Left cardiac atrium (tissue), 4 donors: Measurements from ENCODE around the gene RAVER2. TPM values are rescaled to one million over a fixed set of nuclear protein-coding genes. Genes with fewer than 3 reads are reported as not detected.
"Not testable (repeated sequence)": the region's sequence is repeated elsewhere in the genome, so short reads cannot be mapped to it uniquely, and the experiment has no call there.

ENCODE experiments used
- ATAC-seq, 2 donors: fragments of 200-7000 bp; cut with Tn5 transposase; one replicate each; pipeline ENCODE4 v1.9.1; 2020; ENCODE audit warnings: mild to moderate bottlenecking in 2 of 2, moderate library complexity in 2 of 2
- DNase-seq: peaks from one replicate; pipeline ENCODE4 v3.0.0-alpha.2; 2020
- intact Hi-C, 2 donors: fragments of 100-400 bp; cut with DNase I; formaldehyde crosslinking; loops; one replicate each; pipeline versions ENCODE4 v1.14.1 to v1.15.1; 2022 to 2023
- long read RNA-seq: library from polyadenylated mRNA; unstranded; transcript quantifications from one replicate; pipeline ENCODE4 v2.0.0, GENCODE V29; 2021
- total RNA-seq, 2 donors: library from RNA; stranded (reverse); fragmentation: NEBNext Ultra II Directional; extraction: Animal tissue kit (Norgen Biotek cat#: 25700); gene quantifications; one replicate each; pipeline ENCODE4 v1.2.1, GENCODE V29; 2021
- donor health status: DM: no; HTN: yes; CAD: no.
- donor health status: DM: no; HTN: yes; CAD: no; lungs with severe emphysema.
- donor health status: DM: yes; HTN: yes; CAD: no.
- donor health status: Dilated cardiomyopathy.

Gene RAVER2, protein sequence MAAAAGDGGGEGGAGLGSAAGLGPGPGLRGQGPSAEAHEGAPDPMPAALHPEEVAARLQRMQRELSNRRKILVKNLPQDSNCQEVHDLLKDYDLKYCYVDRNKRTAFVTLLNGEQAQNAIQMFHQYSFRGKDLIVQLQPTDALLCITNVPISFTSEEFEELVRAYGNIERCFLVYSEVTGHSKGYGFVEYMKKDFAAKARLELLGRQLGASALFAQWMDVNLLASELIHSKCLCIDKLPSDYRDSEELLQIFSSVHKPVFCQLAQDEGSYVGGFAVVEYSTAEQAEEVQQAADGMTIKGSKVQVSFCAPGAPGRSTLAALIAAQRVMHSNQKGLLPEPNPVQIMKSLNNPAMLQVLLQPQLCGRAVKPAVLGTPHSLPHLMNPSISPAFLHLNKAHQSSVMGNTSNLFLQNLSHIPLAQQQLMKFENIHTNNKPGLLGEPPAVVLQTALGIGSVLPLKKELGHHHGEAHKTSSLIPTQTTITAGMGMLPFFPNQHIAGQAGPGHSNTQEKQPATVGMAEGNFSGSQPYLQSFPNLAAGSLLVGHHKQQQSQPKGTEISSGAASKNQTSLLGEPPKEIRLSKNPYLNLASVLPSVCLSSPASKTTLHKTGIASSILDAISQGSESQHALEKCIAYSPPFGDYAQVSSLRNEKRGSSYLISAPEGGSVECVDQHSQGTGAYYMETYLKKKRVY
- 10 to 100 TPM; 16.3 to 21.0 TPM for total RNA-seq
- long read RNA-seq, full-length matches to known transcripts, result 1 of 15 reads
- long read RNA-seq, partial matches to known transcripts, result 3 of 15 reads
- long read RNA-seq, other reads (novel, unspliced or antisense), result 11 of 15 reads

DNA sequence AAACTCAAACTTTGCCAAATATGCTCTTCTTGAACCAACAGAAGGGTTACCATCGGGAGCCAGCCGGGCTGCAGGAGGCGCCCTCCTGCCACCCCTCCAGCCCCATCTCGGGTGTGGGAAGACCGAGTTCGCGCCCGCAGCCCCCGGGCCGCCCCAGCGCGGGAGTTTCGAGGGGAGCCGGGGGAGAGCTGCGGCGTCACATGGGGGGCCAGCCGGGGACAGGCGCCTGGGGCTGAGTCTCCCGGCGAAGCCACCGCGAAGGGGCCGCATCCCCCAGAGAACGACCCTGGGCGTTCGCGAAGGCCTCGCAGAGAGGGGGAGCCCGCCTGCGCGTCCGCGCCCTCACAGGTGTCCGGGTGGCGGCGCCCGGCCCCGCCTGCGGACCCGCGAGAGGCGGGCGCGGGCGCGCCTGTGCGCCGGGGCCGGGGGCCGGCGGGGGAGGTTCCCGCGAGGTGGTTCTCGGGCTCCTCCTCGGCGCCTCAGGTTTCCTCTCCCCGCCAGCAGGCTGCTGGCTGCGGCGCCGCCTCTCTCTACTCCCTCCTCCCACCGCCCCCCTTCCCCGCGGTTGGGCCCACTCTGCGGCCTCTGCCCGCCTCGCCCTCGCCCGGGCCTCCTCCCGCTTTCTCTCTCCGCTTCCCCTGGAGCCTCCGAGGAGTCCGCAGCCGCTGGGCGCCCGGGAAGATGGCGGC, at the start of gene RAVER2:
Gene RAVER2 (plus strand): TSS at position 584 of the 689 bp plus-strand sequence. CDS start 98 bp downstream, at position 682.
- DNase-seq (peak; percentile 81), ATAC-seq (peak; percentile 91 to 92)
- intact Hi-C loops, result loop anchor here (5.0 to 10.0 kb wide), 2 partner anchors 80 to 83 kb away; no protein-coding TSS in a partner anchor

DNA sequence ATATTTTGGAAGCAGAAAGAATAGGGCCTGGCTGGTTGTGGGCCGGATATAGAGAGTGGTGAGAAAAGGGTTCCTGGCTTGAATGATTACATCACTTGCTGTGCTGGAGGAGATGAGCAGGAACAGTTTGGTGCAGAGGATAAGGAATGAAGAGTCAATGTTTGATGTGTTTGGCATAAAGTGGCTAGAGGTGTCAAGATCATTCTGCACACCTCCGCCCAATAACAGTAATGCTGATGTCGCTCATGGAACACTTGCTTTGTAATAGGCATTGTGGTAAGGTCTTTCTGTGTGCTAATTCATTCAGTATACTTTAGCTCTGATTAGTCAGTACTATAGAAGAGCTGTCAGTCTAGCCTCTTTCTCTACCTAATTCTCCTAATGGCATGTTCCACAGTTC, 48.0 kb upstream of the RAVER2 start:
- DNase-seq, result no peak
- intact Hi-C loops, result no loop called here
- no peak for ATAC-seq

DNA sequence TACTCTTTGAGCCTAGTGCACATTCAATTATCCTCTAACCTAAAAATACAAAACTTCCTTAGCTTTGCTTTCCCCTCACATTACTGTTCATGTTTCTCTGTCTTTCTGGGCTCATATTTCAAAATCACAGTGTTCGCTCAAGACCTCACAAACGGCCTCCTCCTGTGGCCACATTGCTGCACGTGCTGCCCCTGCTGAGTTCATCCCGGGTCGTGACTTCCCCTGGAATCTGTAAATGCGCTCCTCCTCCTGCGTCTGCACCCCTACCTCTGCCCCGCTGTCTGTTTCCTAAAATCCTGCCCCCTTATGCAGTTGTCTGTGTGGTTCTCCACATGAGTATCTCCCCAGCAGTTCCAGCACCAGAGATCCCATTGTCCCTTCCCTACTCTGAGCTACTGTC, 45.5 kb upstream of the RAVER2 start:
- DNase-seq, result no peak
- no peak for ATAC-seq
- intact Hi-C loops, result no loop called here

DNA sequence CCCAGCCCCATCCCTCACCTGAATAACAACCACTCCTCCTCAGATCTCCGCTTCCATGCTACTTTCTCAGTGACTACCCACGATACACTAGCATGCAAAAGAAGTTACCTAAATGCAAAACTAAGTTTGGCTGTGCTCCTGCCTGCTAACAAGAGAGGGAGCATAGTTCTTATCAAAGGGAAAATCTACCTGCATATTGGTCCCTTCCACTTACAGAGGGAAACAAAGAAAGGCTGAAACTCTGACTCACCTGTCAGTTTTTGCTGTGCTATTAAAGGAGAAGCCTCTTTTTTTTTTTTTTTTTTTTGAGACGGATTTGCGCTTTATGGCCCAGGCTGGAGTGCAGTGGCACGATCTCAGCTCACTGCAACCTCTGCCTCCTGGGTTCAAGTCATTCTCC, 43.8 kb upstream of the RAVER2 start:
- no peak for DNase-seq
- intact Hi-C loops, result no loop called here
- ATAC-seq, result no peak

DNA sequence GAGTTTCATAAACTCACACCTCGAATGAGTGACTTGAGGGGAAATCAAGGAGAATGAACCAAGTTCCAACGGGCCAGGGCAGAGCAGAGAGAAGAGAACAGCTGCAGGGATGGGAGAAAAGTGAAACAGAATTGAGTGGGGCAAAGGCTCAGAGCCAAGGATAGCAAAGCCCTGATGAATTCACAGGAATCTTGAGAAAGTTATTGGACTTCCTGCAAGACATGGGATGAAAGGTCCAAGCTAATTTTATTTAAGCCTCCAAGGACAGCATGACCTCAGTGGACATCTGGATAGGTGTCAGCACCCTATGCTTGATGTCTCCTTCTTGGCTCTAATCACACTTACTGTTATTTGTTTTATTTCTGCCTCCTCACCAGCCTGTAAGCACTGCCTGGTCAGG, 43.0 kb upstream of the RAVER2 start:
- DNase-seq, result no peak
- intact Hi-C loops, result no loop called here
- ATAC-seq, result peak; percentile 51 to 59

DNA sequence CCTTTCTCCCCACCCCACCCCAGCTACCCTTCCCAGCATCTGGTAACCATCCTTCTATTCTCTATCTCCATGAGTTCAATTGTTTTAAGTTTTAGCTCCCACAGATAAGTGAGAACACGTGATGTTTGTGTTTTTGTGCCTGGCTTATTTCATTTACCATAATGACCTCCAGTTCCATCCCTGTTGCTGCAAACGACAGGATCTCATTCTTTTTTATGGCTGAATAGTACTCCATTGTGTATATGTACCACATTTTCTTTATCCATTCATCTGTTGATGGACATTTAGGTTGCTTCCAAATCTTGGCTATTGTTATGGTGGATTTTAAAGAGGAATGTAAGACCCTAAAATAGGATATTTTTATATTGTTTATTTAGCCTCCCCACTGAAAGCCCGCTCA, 42.2 kb upstream of the RAVER2 start:
- intact Hi-C loops, ATAC-seq, DNase-seq: not testable (repeated sequence)

DNA sequence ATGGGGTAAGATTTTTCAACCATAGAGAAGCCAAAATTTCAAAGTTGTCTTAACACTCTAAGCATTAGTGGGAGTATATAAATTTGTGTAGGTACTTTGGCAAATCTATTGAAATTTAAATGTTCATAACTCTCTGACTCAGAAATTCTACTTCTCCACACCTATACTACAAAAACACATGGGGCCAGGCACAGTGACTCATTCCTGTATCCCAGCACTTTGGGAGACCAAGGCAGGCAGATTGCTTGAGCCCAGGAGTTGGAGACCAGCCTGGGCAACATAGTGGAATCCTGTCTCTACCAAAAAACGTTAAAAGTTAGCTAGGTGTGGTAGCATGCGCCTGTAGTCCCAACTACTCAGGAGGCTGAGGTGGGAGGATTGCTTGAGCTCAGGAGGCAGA, 41.3 kb upstream of the RAVER2 start:
- intact Hi-C loops, result no loop called here
- no peak for ATAC-seq
- no peak for DNase-seq

DNA sequence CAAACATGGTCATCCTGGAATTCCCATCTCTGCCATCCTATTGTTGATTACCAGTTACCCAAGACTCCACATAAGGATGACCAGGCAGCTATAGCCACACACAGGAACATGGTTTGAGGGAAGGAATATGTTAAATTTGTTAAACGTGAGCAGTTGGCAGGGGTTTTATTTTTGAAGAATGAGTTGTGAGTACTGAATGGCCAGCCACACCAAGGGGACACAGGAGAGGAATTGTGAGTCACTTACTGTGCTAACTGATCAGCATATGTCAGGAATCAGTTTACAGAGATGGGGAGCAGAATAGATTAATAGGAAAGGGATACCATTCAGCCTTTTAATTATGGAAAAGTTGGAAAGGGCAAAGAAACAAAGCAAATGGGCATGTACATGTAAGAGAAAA, 39.3 kb upstream of the RAVER2 start:
- ATAC-seq (no peak), DNase-seq (no peak)
- intact Hi-C loops, result no loop called here

DNA sequence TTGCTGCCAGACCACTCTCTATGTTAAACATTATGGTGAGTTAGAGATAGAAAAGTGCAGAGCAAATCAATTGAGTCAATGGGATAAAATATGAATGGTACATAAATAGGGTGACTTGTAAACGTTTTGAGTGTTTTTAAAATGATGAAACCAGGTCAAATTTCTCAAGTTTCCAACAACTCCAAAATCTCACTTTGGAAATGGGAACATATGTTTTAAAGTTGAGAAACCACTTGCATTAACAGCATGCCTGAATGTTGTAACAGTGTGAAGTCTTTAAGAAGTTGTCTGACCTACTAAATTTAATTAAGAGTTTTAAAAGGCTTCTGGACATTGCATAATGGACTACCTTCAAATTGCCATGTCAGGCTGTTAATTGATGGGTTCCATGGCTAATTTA, 33.6 kb upstream of the RAVER2 start:
- intact Hi-C loops, result no loop called here
- DNase-seq, result no peak
- no peak for ATAC-seq

DNA sequence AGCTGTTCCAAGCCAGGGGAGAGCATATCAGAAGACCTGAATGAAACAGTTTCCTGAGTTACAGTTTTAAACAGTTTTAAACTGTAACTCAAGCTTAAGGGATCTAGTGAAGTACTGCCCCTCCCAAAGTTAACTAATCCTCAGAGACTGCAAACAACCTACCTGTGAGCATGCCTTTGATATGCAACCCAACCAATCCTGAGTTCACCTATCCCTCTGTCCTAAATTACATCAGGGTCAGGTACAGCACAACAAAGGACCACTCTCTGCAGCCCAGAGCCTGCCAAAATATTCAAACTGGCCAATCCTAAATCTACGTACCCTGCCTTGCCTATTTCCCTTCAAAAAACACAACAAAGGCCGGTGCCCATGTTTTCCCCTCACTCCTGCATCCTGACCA, 32.8 kb upstream of the RAVER2 start:
- DNase-seq (no peak), ATAC-seq (no peak)
- intact Hi-C loops, result no loop called here

DNA sequence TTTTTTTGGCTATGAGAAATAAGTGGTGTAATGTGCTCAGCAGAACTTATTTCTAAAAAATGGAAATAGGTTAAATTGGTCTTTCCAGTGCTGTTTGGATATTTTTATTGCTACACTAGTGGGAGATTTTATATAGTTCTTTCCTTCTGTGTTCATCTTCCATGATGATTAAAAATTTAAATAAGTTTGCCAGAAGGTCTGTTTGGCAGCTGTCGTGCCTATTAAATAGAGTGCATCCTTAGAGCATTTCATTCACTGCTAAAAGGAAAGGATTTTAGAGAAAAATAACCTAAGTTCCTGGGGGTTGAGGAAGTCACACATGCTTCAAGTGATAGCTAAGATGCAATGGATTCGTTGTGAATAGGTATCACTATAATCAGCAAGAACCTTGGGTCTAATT, 29.7 kb upstream of the RAVER2 start:
- intact Hi-C loops, result no loop called here
- DNase-seq, result no peak
- ATAC-seq, result no peak

DNA sequence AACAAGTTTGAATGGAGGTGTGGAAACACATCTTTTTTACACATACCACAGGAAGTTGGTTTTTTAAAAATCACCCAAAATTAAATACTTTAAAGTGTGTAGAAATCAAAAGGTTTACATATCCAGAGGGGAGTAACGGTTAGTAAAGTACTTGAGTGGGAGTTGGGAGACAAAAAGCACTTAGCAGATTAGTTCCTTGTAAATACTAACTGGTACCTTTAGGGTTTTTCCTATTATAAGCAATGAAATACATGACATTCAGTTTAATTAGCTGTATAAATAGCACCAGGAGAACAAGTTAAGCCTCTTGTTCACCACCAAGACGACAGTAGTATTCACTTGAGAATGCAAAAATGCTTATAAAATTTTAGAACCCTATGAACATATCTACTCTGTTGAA, 23.7 kb upstream of the RAVER2 start:
- ATAC-seq, result no peak
- DNase-seq, result no peak
- intact Hi-C loops, result no loop called here

DNA sequence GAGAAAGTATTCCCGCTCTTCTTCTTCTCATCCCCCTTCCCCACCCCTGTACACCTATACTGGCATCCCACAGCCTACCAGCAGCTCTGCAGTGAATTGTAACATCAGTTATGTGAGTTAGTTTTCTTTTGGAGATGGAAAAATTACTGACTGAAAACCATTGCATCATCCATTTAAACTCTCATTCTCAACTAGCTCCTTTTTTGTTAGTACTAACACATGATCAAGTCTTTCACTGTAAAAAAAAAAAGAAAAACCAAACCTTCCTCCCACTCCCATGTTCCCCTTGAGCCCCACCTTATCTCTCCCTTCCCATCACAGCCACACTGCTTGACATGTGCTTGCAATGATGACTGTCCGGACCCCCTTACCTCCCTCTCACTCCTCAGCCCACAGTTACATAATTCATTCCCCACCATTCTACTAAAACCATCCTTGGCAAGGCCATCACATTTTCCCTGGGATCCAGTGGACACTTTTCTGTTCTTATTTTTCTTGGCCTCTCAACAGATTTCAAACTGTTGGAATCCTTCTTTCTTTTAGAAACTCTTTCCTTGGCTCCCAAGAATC, 23.2 kb upstream of the RAVER2 start:
- DNase-seq (no peak), ATAC-seq (no peak)
- intact Hi-C loops, result no loop called here

DNA sequence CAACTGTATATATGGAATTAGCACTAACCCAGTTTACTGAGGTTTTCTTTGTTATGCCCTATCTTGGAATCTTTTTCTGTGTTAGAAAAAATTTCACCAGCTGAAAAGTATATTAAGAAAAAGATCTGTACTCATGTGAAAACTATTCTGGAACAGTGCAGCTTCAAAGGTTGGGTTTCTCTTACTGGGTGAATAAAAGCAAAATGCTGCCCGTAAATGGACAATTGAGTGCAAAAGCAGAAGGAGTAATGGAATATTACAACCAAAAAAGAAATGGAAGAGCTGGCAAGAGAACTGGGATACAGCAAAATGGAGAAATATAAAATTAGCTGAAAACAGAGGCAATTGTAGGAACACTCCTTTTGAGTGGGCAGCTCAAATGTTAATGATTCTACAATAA, 17.0 kb upstream of the RAVER2 start:
- intact Hi-C loops, result no loop called here
- no peak for DNase-seq
- no peak for ATAC-seq

DNA sequence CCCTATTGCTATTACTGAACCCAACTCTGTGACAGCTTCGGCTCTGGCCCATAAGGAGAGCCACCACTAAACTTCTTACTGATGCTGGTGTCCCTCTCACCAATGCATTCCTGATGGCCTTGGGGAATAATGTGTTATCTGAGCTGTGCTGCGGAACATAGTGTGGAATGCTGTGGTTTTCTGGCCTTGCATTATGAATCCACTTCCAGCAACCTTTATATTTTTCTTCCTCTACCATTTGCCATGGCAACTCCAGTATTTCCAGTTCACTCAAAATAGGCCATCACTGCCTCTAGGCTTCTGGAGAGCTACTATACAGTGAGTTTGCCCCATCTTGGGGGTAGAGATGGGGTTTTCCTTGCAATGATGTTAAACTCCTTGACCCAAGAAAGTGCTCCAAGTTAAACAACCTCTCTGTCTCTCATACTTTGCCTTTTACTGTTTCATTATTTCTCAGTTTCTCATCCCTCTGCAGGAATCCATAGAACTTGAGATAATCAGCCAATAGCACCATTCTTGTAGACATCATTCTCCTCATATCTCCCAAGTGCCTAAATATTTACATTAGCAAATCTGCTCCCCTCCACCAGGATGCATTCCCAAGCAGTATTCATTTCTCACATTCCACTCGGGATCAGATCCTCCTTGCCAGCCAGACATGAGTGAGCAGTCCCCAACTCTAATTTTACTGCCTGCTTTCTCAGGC, 11.1 kb upstream of the RAVER2 start:
- intact Hi-C loops, result no loop called here
- no peak for ATAC-seq

DNA sequence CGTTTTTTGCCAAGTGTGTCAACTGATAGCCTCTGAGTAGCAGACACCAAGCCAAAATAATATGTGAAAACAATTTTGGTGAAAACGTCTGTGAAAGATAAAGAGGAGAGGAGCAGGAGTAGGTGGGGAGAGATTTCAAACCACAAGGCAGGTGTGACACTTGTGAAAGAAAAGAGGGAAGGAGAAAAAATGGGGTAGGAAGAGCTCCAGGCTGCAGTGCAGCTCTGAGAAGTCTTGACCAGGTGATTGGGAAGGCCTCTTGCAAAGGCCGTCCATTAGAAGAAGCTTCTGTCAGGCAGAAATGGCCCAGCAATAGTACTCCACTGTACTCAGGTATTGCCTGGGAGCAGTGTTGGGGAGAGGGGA, 10.6 kb upstream of the RAVER2 start:
- ATAC-seq (no peak), DNase-seq (no peak)
- intact Hi-C loops, result no loop called here

More for the DNA sequence above, 11.1 kb upstream of the RAVER2 start:
- no peak for DNase-seq

DNA sequence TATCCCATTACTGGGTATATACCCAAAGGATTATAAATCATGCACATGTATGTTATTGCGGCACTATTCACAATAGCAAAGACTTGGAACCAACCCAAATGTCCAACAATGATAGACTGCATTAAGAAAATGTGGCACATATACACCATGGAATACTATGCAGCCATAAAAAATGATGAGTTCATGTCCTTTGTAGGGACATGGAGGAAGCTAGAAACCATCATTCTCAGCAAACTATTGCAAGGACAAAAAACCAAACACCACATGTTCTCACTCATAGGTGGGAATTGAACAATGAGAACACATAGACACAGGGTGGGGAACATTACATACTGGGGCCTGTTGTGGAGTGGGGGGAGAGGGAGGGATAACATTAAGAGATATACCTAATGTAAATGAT, 4.2 kb upstream of the RAVER2 start:
- not testable (repeated sequence) for ATAC-seq, DNase-seq
- intact Hi-C loops, result loop anchor here in 1 of 2 donors (10.0 kb wide), 1 partner anchor 84 kb away; no protein-coding TSS in a partner anchor

DNA sequence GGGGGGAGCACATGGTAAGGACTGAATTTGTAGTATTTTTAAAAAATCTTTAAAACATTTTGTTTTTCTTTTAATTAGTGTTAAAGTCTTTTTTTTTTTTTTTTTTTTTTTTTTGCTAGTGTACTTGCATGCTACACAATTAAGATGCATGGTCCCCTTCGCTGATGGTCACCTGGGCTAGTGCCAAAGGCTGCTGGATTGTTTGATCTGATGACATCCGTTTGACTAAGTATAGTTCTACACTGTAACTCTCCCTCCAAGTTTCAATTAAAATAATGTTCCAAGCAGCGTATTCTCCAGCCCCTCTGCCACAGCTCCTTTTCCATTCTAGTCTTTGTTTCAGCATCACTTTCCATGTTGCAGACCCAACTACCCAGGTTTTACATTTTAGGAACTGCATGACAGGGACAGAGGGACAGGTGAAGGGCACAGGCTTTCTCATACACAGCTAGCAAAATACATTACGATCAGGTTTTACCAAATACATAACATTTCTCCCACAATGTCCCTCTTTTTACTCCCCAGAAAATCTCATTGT, 852 bp upstream of the RAVER2 start:
- intact Hi-C loops, result loop anchor here in 1 of 2 donors (10.0 kb wide), 1 partner anchor 81 kb away; no protein-coding TSS in a partner anchor

More for the DNA sequence above, 852 bp upstream of the RAVER2 start:
- no peak for ATAC-seq
- DNase-seq, result peak; percentile 20
